ENCODE results near the gene URB1. TPM values are rescaled to one million over a fixed set of nuclear protein-coding genes. Genes with fewer than 3 reads are reported as not detected.

Gene URB1
- total RNA-seq, 1 donor from 2014 or later, result 21.4 TPM

DNA sequence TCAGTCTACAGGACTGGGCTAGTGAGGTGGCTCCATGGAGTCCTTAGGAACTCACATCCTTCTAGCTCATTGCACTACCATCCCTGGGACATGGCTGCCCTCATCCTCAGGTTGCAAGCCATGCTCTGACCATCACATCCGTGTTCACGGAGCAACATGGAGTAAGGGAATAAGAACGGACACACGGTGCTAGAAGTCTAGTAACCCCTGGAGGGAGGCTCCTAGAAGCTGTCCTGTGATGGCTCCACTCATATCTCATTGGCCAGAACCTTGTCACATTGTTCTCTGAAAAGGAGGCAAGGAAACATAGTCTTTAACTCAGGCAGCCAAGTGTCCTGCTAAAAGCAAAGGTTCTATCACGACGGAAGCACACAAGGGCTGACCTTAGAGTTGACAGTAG lies 90.3 kb downstream of the URB1 start:
- H3K27ac ChIP-seq (ENCODE audit: low read depth, low read length), result no peak overlapping the region
- no peak overlapping the region for H3K4me3 ChIP-seq (ENCODE audit: low read length in 3 of 3)
- H3K27me3 ChIP-seq (ENCODE audit: control insufficient read depth in 3 of 3, insufficient read depth in 3 of 3, low read length in 3 of 3), result no peaks in the 10 kb centered on the region
- H3K9ac ChIP-seq (ENCODE audit: low read depth in 1 of 3, low read length in 3 of 3), result no peak overlapping the region
- H3K36me3 ChIP-seq (ENCODE audit: control insufficient read depth in 3 of 3, insufficient read depth in 3 of 3, low read length in 3 of 3), result peaks cover 2 to 9% (median 2%) of the 10 kb centered on the region in 3 donors
- H3K4me1 ChIP-seq (ENCODE audit: control insufficient read depth in 3 of 3, insufficient read depth in 3 of 3, low read length in 3 of 3), result no peaks in the 10 kb centered on the region
- no peaks in the 10 kb centered on the region for H3K9me3 ChIP-seq (ENCODE audit: control insufficient read depth in 3 of 3, low read length in 3 of 3)

- Histone ChIP-seq H3K4me3 (ENCODE audit: low read length in 3 of 3) (no peak overlapping the region), H3K9me3 (ENCODE audit: control insufficient read depth in 3 of 3, low read length in 3 of 3) (no peaks in the 10 kb centered on the region), H3K27ac (ENCODE audit: low read depth, low read length) (no peak overlapping the region), H3K9ac (ENCODE audit: low read depth in 1 of 3, low read length in 3 of 3) (no peak overlapping the region), H3K4me1 (ENCODE audit: control insufficient read depth in 3 of 3, insufficient read depth in 3 of 3, low read length in 3 of 3) (no peaks in the 10 kb centered on the region), H3K27me3 (ENCODE audit: control insufficient read depth in 3 of 3, insufficient read depth in 3 of 3, low read length in 3 of 3) (no peaks in the 10 kb centered on the region), H3K36me3 (ENCODE audit: control insufficient read depth in 3 of 3, insufficient read depth in 3 of 3, low read length in 3 of 3) (peaks cover 2 to 9% (median 2%) of the 10 kb centered on the region in 3 donors)
Measured at GRCh38 chr21:32301596-32301995, 91.2 kb downstream of the URB1 start.

DNA sequence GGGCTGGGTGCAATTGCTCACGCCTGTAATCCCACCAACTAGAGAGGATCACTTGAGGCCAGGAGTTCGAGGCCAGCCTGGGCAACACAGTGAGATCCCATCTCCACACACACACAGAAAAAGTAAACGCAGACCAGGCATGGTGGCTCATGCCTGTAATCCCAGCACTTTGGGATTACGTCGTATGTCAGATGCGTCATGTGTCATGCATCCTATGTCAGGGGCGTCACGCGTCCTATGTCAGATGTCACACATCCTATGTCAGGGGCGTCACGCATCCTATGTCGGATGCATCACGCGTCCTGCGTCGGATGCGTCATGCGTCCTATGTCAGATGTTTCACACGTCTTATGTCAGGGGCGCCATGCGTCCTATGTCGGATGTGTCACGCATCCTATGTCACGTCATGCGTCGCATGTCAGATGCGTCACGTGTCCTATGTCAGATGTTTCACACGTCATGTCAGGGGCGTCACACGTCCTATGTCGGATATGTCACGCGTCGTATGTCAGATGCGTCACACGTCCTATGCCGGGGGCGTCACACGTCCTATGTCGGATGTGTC lies 92.6 kb downstream of the URB1 start:
- H3K4me3 ChIP-seq (ENCODE audit: low read length in 3 of 3), result no peak overlapping the region
- no peaks in the 10 kb centered on the region for H3K27me3 ChIP-seq (ENCODE audit: control insufficient read depth in 3 of 3, insufficient read depth in 3 of 3, low read length in 3 of 3)
- H3K9me3 ChIP-seq (ENCODE audit: control insufficient read depth in 3 of 3, low read length in 3 of 3), result no peaks in the 10 kb centered on the region
- no peaks in the 10 kb centered on the region for H3K4me1 ChIP-seq (ENCODE audit: control insufficient read depth in 3 of 3, insufficient read depth in 3 of 3, low read length in 3 of 3)
- H3K27ac ChIP-seq (ENCODE audit: low read depth, low read length), result no peak overlapping the region
- H3K36me3 ChIP-seq (ENCODE audit: control insufficient read depth in 3 of 3, insufficient read depth in 3 of 3, low read length in 3 of 3), result peaks cover 0 to 7% (median 2%) of the 10 kb centered on the region in 3 donors
- no peak overlapping the region for H3K9ac ChIP-seq (ENCODE audit: low read depth in 1 of 3, low read length in 3 of 3)

- H3K36me3 ChIP-seq (ENCODE audit: control insufficient read depth in 3 of 3, insufficient read depth in 3 of 3, low read length in 3 of 3), result peaks cover 0 to 7% (median 2%) of the 10 kb centered on the region in 3 donors
- H3K4me1 ChIP-seq (ENCODE audit: control insufficient read depth in 3 of 3, insufficient read depth in 3 of 3, low read length in 3 of 3), result no peaks in the 10 kb centered on the region
- no peak overlapping the region for H3K9ac ChIP-seq (ENCODE audit: low read depth in 1 of 3, low read length in 3 of 3)
- no peaks in the 10 kb centered on the region for H3K9me3 ChIP-seq (ENCODE audit: control insufficient read depth in 3 of 3, low read length in 3 of 3)
- no peak overlapping the region for H3K27ac ChIP-seq (ENCODE audit: low read depth, low read length)
- H3K4me3 ChIP-seq (ENCODE audit: low read length in 3 of 3), result no peak overlapping the region
- no peaks in the 10 kb centered on the region for H3K27me3 ChIP-seq (ENCODE audit: control insufficient read depth in 3 of 3, insufficient read depth in 3 of 3, low read length in 3 of 3)
Measured at GRCh38 chr21:32299695-32300094, 93.1 kb downstream of the URB1 start.

DNA sequence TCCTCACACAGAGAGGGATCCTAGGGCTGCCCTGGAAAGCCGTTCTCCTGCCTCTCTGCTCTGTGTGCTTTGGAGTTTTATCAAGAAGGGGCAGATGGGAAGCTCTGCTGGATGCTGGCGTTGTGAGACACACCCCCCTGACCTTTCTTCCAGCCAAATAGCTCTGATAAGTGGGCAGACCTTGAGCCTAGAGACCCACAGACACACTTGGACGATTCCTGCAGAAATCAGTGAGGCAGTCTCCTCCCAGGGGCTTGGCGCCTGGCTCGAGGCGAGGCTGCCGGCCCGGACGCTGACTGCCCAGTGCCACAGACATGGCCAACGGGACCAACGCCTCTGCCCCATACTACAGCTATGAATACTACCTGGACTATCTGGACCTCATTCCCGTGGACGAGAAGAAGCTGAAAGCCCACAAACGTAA lies 94.1 kb downstream of the URB1 start, which contains the start of gene MRAP:
MRAP (plus strand) TSS at position 198 of the 424 bp plus-strand sequence; CDS start at position 315, 117 bp downstream.
- Histone ChIP-seq H3K9me3 (ENCODE audit: control insufficient read depth in 3 of 3, low read length in 3 of 3) (no peaks in the 10 kb centered on the region), H3K9ac (ENCODE audit: low read depth in 1 of 3, low read length in 3 of 3) (no peak within 1 kb of the TSS), H3K27me3 (ENCODE audit: control insufficient read depth in 3 of 3, insufficient read depth in 3 of 3, low read length in 3 of 3) (no peaks in the 10 kb centered on the region), H3K4me1 (ENCODE audit: control insufficient read depth in 3 of 3, insufficient read depth in 3 of 3, low read length in 3 of 3) (no peaks in the 10 kb centered on the region), H3K36me3 (ENCODE audit: control insufficient read depth in 3 of 3, insufficient read depth in 3 of 3, low read length in 3 of 3) (peaks cover 0 to 7% (median 2%) of the 10 kb centered on the region in 3 donors), H3K27ac (ENCODE audit: low read depth, low read length) (no peak within 1 kb of the TSS), H3K4me3 (ENCODE audit: low read length in 3 of 3) (no peak within 1 kb of the TSS)

GRCh38 chr21:32298148-32298559 lies 94.7 kb downstream of the URB1 start:
- Histone ChIP-seq H3K9ac (ENCODE audit: low read depth in 1 of 3, low read length in 3 of 3) (no peak overlapping the region), H3K36me3 (ENCODE audit: control insufficient read depth in 3 of 3, insufficient read depth in 3 of 3, low read length in 3 of 3) (peaks cover 0 to 7% (median 2%) of the 10 kb centered on the region in 3 donors), H3K4me3 (ENCODE audit: low read length in 3 of 3) (no peak overlapping the region), H3K27me3 (ENCODE audit: control insufficient read depth in 3 of 3, insufficient read depth in 3 of 3, low read length in 3 of 3) (no peaks in the 10 kb centered on the region), H3K9me3 (ENCODE audit: control insufficient read depth in 3 of 3, low read length in 3 of 3) (no peaks in the 10 kb centered on the region), H3K27ac (ENCODE audit: low read depth, low read length) (no peak overlapping the region), H3K4me1 (ENCODE audit: control insufficient read depth in 3 of 3, insufficient read depth in 3 of 3, low read length in 3 of 3) (no peaks in the 10 kb centered on the region)

GRCh38 chr21:32297449-32297848 lies 95.4 kb downstream of the URB1 start:
- no peaks in the 10 kb centered on the region for H3K9me3 ChIP-seq (ENCODE audit: control insufficient read depth in 3 of 3, low read length in 3 of 3)
- no peak overlapping the region for H3K9ac ChIP-seq (ENCODE audit: low read depth in 1 of 3, low read length in 3 of 3)
- H3K4me3 ChIP-seq (ENCODE audit: low read length in 3 of 3), result no peak overlapping the region
- H3K27ac ChIP-seq (ENCODE audit: low read depth, low read length), result no peak overlapping the region
- H3K27me3 ChIP-seq (ENCODE audit: control insufficient read depth in 3 of 3, insufficient read depth in 3 of 3, low read length in 3 of 3), result no peaks in the 10 kb centered on the region
- H3K4me1 ChIP-seq (ENCODE audit: control insufficient read depth in 3 of 3, insufficient read depth in 3 of 3, low read length in 3 of 3), result no peaks in the 10 kb centered on the region
- H3K36me3 ChIP-seq (ENCODE audit: control insufficient read depth in 3 of 3, insufficient read depth in 3 of 3, low read length in 3 of 3), result peaks cover 0 to 7% (median 2%) of the 10 kb centered on the region in 3 donors

- Histone ChIP-seq H3K36me3 (ENCODE audit: control insufficient read depth in 3 of 3, insufficient read depth in 3 of 3, low read length in 3 of 3) (peaks cover 0 to 2% (median 0%) of the 10 kb centered on the region in 3 donors), H3K9ac (ENCODE audit: low read depth in 1 of 3, low read length in 3 of 3) (no peak overlapping the region), H3K27ac (ENCODE audit: low read depth, low read length) (no peak overlapping the region), H3K9me3 (ENCODE audit: control insufficient read depth in 3 of 3, low read length in 3 of 3) (no peaks in the 10 kb centered on the region), H3K4me1 (ENCODE audit: control insufficient read depth in 3 of 3, insufficient read depth in 3 of 3, low read length in 3 of 3) (no peaks in the 10 kb centered on the region), H3K4me3 (ENCODE audit: low read length in 3 of 3) (no peak overlapping the region), H3K27me3 (ENCODE audit: control insufficient read depth in 3 of 3, insufficient read depth in 3 of 3, low read length in 3 of 3) (no peaks in the 10 kb centered on the region)
Measured at GRCh38 chr21:32285476-32285875, 107.3 kb downstream of the URB1 start.

GRCh38 chr21:32282992-32283391 lies 109.8 kb downstream of the URB1 start:
- peaks cover 0 to 2% (median 0%) of the 10 kb centered on the region in 3 donors for H3K36me3 ChIP-seq (ENCODE audit: control insufficient read depth in 3 of 3, insufficient read depth in 3 of 3, low read length in 3 of 3)
- no peak overlapping the region for H3K9ac ChIP-seq (ENCODE audit: low read depth in 1 of 3, low read length in 3 of 3)
- no peaks in the 10 kb centered on the region for H3K9me3 ChIP-seq (ENCODE audit: control insufficient read depth in 3 of 3, low read length in 3 of 3)
- H3K27me3 ChIP-seq (ENCODE audit: control insufficient read depth in 3 of 3, insufficient read depth in 3 of 3, low read length in 3 of 3), result no peaks in the 10 kb centered on the region
- H3K4me3 ChIP-seq (ENCODE audit: low read length in 3 of 3), result no peak overlapping the region
- H3K27ac ChIP-seq (ENCODE audit: low read depth, low read length), result no peak overlapping the region
- peaks cover 12 to 17% (median 14%) of the 10 kb centered on the region in 3 donors for H3K4me1 ChIP-seq (ENCODE audit: control insufficient read depth in 3 of 3, insufficient read depth in 3 of 3, low read length in 3 of 3)

DNA sequence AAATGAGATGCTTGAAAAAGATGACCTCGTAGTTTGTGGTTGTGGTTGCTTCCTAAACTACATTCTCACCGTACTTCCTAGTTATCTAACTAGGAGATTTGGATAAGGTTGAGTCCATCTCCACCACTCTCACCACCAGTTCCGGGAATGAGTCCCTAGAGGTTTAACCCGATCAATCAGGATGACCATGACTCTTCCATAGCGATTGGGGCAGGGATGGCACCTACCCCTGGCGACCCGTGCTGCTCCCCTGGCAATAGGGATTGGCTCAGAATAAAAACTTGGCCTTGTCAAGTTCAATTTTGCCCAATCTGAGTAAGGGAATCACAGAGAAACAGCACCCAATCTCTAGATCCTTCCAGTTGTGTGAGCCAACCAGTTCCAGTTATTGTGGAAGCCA lies 111.3 kb downstream of the URB1 start:
- Histone ChIP-seq H3K36me3 (ENCODE audit: control insufficient read depth in 3 of 3, insufficient read depth in 3 of 3, low read length in 3 of 3) (peaks cover 0 to 2% (median 0%) of the 10 kb centered on the region in 3 donors), H3K9me3 (ENCODE audit: control insufficient read depth in 3 of 3, low read length in 3 of 3) (no peaks in the 10 kb centered on the region), H3K9ac (ENCODE audit: low read depth in 1 of 3, low read length in 3 of 3) (no peak overlapping the region), H3K4me1 (ENCODE audit: control insufficient read depth in 3 of 3, insufficient read depth in 3 of 3, low read length in 3 of 3) (peaks cover 15 to 21% (median 17%) of the 10 kb centered on the region in 3 donors), H3K4me3 (ENCODE audit: low read length in 3 of 3) (no peak overlapping the region), H3K27me3 (ENCODE audit: control insufficient read depth in 3 of 3, insufficient read depth in 3 of 3, low read length in 3 of 3) (no peaks in the 10 kb centered on the region), H3K27ac (ENCODE audit: low read depth, low read length) (no peak overlapping the region)

Data from skeletal muscle tissue (tissue), 4 donors.